Upper lobe of left lung (tissue), 4 donors: ENCODE data around the gene FMN2.

Source experiments
- CTCF ChIP-seq, 6 experiments: fragments of 450-650 bp in 4 of 6; fragments of 200-600 bp in 2 of 6; sonication (generic) in 2 of 6; IDR thresholded peaks; one replicate each; pipeline ENCODE4 v1.5.1; 2016 to 2019; ENCODE audit warnings: antibody characterized with exemption in 6 of 6
- EP300 ChIP-seq, 4 donors: sonication (generic); formaldehyde crosslinking; IDR thresholded peaks; one replicate each; pipeline ENCODE4 v1.5.1; 2017; ENCODE audit warnings: antibody characterized with exemption in 4 of 4, control low read depth in 2 of 4

- TF ChIP-seq EP300 (IDR thresholded peaks at IDR 0.05) (no peak), CTCF (IDR thresholded peaks at IDR 0.05) (no peak)
Measured at GRCh38 chr1:240219104-240219503, 127.4 kb downstream of the FMN2 start.
